ENCODE data around the gene NDRG3. TPM values are rescaled to one million over a fixed set of nuclear protein-coding genes. Genes with fewer than 3 reads are reported as not detected.

Gene NDRG3
- total and polyA plus RNA-seq, 2 donors (not counting 3 experiments of a cell fraction or from before 2014, with no cell fraction given): 25.7 to 27.7 TPM

GRCh38 chr20:36632147-36632486 lies 113.8 kb downstream of the NDRG3 start:
- H3K4me1 ChIP-seq (ENCODE audit: control insufficient read depth, extremely low read depth, insufficient read depth, low read length): no peaks in the 10 kb centered on the region
- ChIA-PET POLR2A (no interaction called here), CTCF (interaction anchor here (0.9 kb wide), 1 partner anchor 176 kb away, joined by 3 read pairs; no protein-coding TSS in a partner anchor)
- H3K4me3 ChIP-seq (replicated peaks in 1 of 3; ENCODE audit: insufficient read depth in 1 of 3, low read depth in 1 of 3, low read length in 3 of 3): no peak overlapping the region
- DNase-seq (ENCODE audit: low read depth, low spot score): no peak
- TF ChIP-seq JUN (IDR thresholded peaks at IDR 0.05; ENCODE audit: borderline replicate concordance, insufficient read depth, insufficient read length, low read depth): no peak
- TF ChIP-seq FOS (IDR thresholded peaks at IDR 0.05; ENCODE audit: borderline replicate concordance, insufficient read depth, low read length): no peak
- no peak for TF ChIP-seq MAX (IDR thresholded peaks at IDR 0.05; ENCODE audit: insufficient read depth, insufficient read length)
- no peak for TF ChIP-seq GATA2 (IDR thresholded peaks at IDR 0.05; ENCODE audit: insufficient read depth, insufficient read length, low read depth, low read length)
- TF ChIP-seq POLR2A (IDR thresholded peaks at IDR 0.05; ENCODE audit: low read depth, low read length): no peak
- no peak for TF ChIP-seq MYC (IDR thresholded peaks at IDR 0.05; ENCODE audit: low read depth, low read length)
- no peak for TF ChIP-seq CTCF (IDR thresholded peaks at IDR 0.05; ENCODE audit: extremely low read depth in 1 of 2, insufficient read depth in 1 of 2, low read depth in 1 of 2, low read length in 2 of 2)
- no peak for TF ChIP-seq EZH2 (IDR thresholded peaks at IDR 0.05; ENCODE audit: borderline replicate concordance, low read depth, low read length, severe bottlenecking)
- no peak for TF ChIP-seq POLR2AphosphoS5 (IDR thresholded peaks at IDR 0.05; ENCODE audit: insufficient read depth, low read depth, low read length)
- no peak for FAIRE-seq
- no peaks in the 10 kb centered on the region for H4K20me1 ChIP-seq (replicated peaks; ENCODE audit: control insufficient read depth, extremely low read depth, insufficient read depth, low read length)
- intact Hi-C loops (cut with micrococcal nuclease): no loop called here
- no peak overlapping the region for H3K4me2 ChIP-seq (ENCODE audit: insufficient read depth, low read length)
- no peaks in the 10 kb centered on the region for H3K9me1 ChIP-seq (replicated peaks; ENCODE audit: control insufficient read depth, extremely low read depth, insufficient read depth, low read length)
- H2AFZ ChIP-seq (ENCODE audit: low read depth, low read length): no peak overlapping the region
- no TSS peak for BruUV-seq (replicated peaks)
- no peak overlapping the region for H3K27ac ChIP-seq (ENCODE audit: insufficient read depth, low read depth, low read length)
- H3K9me3 ChIP-seq (replicated peaks; ENCODE audit: control insufficient read depth, insufficient read depth, low read length): no peaks in the 10 kb centered on the region
- dilution Hi-C loops (cut with MboI; ENCODE audit: extremely low pct_ligation_motif_present, low sequenced_read_pairs): no loop called here
- H3K27me3 ChIP-seq (ENCODE audit: control insufficient read depth in 2 of 2, insufficient read depth in 2 of 2, low read length in 2 of 2): no peaks in the 10 kb centered on the region
- no peaks in the 10 kb centered on the region for H3K79me2 ChIP-seq (ENCODE audit: control insufficient read depth, insufficient read depth, low read length)
- no peak overlapping the region for H3K9ac ChIP-seq (replicated peaks; ENCODE audit: extremely low read depth, insufficient read depth, low read length)
- H3K36me3 ChIP-seq (ENCODE audit: control insufficient read depth in 2 of 2, extremely low read depth in 1 of 2, insufficient read depth in 2 of 2, low read length in 2 of 2): no peaks in the 10 kb centered on the region
